Fibroblast of lung (primary cell): ENCODE data around the gene DDR1.

Experiments used
- EZH2 ChIP-seq: IDR thresholded peaks from 2 replicates; pipeline ENCODE4 v1.5.1; 2012; ENCODE audit warnings: low read length, control low read depth, mild to moderate bottlenecking; ENCODE audit errors: missing control alignments
- TF ChIP-seq, protein P1 (sequence below), 2 donors: IDR thresholded peaks in 1 of 2; conservative IDR thresholded peaks in 1 of 2; 1 replicate in 1 of 2; 2 replicates in 1 of 2; pipeline ENCODE4 v1.5.1; 2011 to 2012; ENCODE audit warnings: low read length in 2 of 2, control low read depth in 1 of 2, inconsistent platforms in 1 of 2, low read depth in 1 of 2, mild to moderate bottlenecking in 1 of 2

DNA sequence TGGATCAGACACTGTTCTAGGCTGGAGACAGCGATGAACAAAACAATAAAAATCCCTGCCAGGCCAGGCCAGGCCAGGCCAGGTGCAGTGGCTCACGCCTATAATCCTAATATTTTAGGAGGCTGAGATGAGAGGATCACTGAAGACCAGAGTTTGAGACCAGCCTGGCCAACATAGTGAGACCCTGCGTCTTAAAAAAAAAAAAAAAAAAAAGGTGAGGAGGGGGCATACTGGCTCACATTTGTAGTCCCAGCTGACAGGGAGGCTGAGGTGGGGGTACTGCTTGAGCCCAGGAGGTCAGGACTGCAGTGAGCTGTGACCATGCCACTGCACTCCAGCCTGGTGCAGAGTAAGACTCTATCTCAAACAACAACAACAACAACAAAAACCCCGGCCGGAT lies 61.0 kb downstream of the DDR1 start:
- TF ChIP-seq, protein P1, sequence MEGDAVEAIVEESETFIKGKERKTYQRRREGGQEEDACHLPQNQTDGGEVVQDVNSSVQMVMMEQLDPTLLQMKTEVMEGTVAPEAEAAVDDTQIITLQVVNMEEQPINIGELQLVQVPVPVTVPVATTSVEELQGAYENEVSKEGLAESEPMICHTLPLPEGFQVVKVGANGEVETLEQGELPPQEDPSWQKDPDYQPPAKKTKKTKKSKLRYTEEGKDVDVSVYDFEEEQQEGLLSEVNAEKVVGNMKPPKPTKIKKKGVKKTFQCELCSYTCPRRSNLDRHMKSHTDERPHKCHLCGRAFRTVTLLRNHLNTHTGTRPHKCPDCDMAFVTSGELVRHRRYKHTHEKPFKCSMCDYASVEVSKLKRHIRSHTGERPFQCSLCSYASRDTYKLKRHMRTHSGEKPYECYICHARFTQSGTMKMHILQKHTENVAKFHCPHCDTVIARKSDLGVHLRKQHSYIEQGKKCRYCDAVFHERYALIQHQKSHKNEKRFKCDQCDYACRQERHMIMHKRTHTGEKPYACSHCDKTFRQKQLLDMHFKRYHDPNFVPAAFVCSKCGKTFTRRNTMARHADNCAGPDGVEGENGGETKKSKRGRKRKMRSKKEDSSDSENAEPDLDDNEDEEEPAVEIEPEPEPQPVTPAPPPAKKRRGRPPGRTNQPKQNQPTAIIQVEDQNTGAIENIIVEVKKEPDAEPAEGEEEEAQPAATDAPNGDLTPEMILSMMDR (conservative IDR thresholded peaks at IDR 0.05 in 1 of 2, IDR thresholded peaks at IDR 0.05 in 1 of 2; ENCODE audit: low read depth in 1 of 2, low read length in 2 of 2): no peak
- TF ChIP-seq EZH2: no peak
